DND-41 (cell line): Measurements from ENCODE around the gene OR2AG1.

ENCODE experiments used
- EZH2 ChIP-seq: IDR thresholded peaks from 3 replicates; pipeline ENCODE4 v1.6.1; 2012; ENCODE audit warnings: borderline replicate concordance, low read depth, mild to moderate bottlenecking, moderate library complexity, low read length, inconsistent platforms; ENCODE audit not compliant: severe bottlenecking
- TF ChIP-seq, protein P1 (sequence below): IDR thresholded peaks from 2 replicates; pipeline ENCODE4 v1.5.1; 2012; ENCODE audit warnings: borderline replicate concordance, low read length, moderate library complexity, mild to moderate bottlenecking; ENCODE audit not compliant: poor library complexity, severe bottlenecking; ENCODE audit errors: extremely low read depth

DNA sequence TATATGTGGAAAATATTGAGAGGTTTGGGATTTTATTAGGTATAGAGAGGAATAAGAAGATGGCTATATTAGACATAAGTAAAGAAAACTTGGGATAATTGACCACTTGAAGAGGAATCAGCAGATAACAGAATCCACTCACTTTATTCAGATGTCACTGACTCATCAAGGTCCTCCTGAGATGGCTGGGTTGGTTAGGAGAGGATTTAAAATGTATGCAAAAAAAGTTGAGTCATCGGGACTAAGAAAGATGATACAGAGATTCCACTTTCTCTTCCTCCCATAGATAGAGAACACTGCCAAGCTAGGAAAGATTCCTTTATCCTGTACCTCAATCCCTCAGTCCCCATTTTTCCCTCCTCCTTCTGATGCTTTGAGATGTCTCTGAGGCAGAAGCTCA is 16.6 kb downstream of the OR2AG1 start, which contains the start of gene OR6A2:
- TF ChIP-seq, protein P1, sequence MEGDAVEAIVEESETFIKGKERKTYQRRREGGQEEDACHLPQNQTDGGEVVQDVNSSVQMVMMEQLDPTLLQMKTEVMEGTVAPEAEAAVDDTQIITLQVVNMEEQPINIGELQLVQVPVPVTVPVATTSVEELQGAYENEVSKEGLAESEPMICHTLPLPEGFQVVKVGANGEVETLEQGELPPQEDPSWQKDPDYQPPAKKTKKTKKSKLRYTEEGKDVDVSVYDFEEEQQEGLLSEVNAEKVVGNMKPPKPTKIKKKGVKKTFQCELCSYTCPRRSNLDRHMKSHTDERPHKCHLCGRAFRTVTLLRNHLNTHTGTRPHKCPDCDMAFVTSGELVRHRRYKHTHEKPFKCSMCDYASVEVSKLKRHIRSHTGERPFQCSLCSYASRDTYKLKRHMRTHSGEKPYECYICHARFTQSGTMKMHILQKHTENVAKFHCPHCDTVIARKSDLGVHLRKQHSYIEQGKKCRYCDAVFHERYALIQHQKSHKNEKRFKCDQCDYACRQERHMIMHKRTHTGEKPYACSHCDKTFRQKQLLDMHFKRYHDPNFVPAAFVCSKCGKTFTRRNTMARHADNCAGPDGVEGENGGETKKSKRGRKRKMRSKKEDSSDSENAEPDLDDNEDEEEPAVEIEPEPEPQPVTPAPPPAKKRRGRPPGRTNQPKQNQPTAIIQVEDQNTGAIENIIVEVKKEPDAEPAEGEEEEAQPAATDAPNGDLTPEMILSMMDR, result no peak
- no peak for TF ChIP-seq EZH2
